Measurements from ENCODE around the gene BTBD8.
A peak's percentile ranks its signal among the peaks of the same experiment; 100 is the strongest.
"Not testable (repeated sequence)": the region's sequence is repeated elsewhere in the genome, so short reads cannot be mapped to it uniquely, and the experiment has no call there.

Gene BTBD8

GRCh38 chr1:92075311-92075710 lies 4.8 kb upstream of the BTBD8 start, which contains the start of gene SETSIP:
TSS of gene SETSIP (minus strand) at chr1:92075411. CDS start at chr1:92075411, 0 bp downstream.
- H3K4me3 ChIP-seq (ENCODE audit: low read depth, low read length): no peak within 1 kb of the TSS
- DNase-seq (ENCODE audit: low read depth): no peak
- in situ Hi-C loops (cut with HindIII; ENCODE audit: low sequenced_read_pairs): no loop called here
- TF ChIP-seq, protein P1, sequence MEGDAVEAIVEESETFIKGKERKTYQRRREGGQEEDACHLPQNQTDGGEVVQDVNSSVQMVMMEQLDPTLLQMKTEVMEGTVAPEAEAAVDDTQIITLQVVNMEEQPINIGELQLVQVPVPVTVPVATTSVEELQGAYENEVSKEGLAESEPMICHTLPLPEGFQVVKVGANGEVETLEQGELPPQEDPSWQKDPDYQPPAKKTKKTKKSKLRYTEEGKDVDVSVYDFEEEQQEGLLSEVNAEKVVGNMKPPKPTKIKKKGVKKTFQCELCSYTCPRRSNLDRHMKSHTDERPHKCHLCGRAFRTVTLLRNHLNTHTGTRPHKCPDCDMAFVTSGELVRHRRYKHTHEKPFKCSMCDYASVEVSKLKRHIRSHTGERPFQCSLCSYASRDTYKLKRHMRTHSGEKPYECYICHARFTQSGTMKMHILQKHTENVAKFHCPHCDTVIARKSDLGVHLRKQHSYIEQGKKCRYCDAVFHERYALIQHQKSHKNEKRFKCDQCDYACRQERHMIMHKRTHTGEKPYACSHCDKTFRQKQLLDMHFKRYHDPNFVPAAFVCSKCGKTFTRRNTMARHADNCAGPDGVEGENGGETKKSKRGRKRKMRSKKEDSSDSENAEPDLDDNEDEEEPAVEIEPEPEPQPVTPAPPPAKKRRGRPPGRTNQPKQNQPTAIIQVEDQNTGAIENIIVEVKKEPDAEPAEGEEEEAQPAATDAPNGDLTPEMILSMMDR (IDR thresholded peaks at IDR 0.05; ENCODE audit: low read depth, low read length, missing control alignments): no peak

GRCh38 chr1:92076363-92076762 lies 3.8 kb upstream of the BTBD8 start:
- in situ Hi-C loops (cut with HindIII; ENCODE audit: low sequenced_read_pairs): no loop called here
- no peak overlapping the region for H3K4me3 ChIP-seq (ENCODE audit: low read depth, low read length)
- TF ChIP-seq, protein P1 (IDR thresholded peaks at IDR 0.05; ENCODE audit: low read depth, low read length, missing control alignments): no peak
- no peak for DNase-seq (ENCODE audit: low read depth)

- DNase-seq (ENCODE audit: low read depth); in situ Hi-C loops (cut with HindIII; ENCODE audit: low sequenced_read_pairs); H3K4me3 ChIP-seq (ENCODE audit: low read depth, low read length): not testable (repeated sequence)
These were observed 2.1 kb upstream of the BTBD8 start for GRCh38 chr1:92078077-92078476.

DNA sequence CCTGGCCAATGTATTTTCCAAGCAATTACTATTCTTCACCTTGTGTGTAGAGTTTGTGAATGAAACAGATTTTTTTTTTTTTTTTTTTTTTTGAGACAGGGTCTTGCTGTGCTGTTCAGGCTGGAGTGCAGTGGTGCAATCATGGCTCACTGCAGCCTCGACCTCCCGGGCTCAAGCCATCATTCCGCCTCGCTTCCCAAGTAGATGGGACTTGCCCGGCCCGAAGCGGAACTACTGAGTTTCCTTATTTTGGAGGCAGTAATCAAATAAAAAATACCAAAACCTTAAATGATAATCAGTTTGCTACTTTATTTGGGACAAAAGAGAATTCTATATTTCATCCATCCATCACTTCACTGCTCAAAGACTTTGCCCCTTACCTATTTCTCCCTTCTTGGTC lies 704 bp upstream of the BTBD8 start:
- in situ Hi-C loops (cut with HindIII; ENCODE audit: low sequenced_read_pairs): no loop called here
- TF ChIP-seq, protein P1 (IDR thresholded peaks at IDR 0.05; ENCODE audit: low read depth, low read length, missing control alignments): no peak
- no peak for DNase-seq (ENCODE audit: low read depth)
- peak overlapping the region; percentile 91 for H3K4me3 ChIP-seq (ENCODE audit: low read depth, low read length)

DNA sequence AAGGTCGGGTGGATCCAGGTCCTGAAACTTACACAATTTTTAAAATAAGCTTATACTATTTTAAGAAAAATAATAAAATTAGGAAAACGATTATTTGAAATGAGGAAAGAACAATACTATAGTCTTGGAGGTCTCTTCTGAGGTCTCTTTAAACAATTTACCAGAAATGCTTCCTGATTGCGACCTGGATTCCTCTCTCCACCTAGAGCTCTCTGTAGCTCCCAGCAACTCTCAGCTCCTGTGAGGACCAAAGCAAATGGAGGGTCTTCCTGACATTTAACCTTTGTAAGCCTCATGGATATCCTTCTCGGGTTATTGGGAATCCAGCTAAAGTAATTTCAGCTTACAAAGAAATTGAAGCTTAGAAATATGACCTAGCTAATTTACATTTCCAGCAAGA lies 886 bp downstream of the BTBD8 start:
- peak overlapping the region; percentile 91 for H3K4me3 ChIP-seq (ENCODE audit: low read depth, low read length)
- in situ Hi-C loops (cut with HindIII; ENCODE audit: low sequenced_read_pairs): no loop called here
- DNase-seq (ENCODE audit: low read depth): no peak
- TF ChIP-seq, protein P1 (IDR thresholded peaks at IDR 0.05; ENCODE audit: low read depth, low read length, missing control alignments): no peak

DNA sequence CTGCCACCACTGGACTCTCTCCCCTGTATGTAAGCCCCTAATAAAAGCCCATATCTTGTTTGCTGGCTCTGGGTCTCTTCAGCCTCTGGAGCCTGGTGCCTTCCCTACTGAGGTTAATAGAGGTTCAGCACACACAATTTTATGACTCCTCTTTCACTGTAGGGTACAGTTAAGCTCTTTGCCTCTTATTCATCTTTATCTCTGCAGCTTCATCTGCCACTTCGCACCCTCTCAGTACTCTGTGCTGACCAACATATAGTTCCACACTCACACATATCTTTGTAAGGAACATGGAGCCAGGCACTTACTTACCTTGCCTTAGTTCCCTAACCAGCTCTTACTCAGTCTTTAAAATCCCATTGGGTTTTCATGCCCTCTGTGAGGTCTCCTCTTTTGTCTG lies 4.5 kb downstream of the BTBD8 start:
- no peak overlapping the region for H3K4me3 ChIP-seq (ENCODE audit: low read depth, low read length)
- TF ChIP-seq, protein P1 (IDR thresholded peaks at IDR 0.05; ENCODE audit: low read depth, low read length, missing control alignments): no peak
- in situ Hi-C loops (cut with HindIII; ENCODE audit: low sequenced_read_pairs): no loop called here
- DNase-seq (ENCODE audit: low read depth): no peak

DNA sequence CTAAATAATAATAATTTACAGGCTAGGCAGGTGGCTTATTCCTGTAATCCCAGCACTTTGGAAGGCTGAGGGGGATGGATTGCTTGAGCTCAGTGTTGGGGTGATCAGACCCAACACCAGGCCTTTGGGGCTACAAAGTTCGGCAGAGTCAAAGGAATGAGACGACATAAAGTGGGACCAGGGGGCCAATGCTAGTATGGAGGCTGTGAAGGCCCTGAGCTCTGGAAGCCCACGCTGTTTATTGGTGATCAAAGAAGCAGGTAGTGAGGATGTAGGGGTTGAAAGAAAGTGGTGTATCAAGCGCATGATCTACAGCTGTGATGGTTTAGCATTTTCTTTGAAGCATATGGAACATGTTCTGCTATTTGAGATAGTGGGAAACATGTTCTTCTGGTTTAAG lies 5.6 kb downstream of the BTBD8 start:
- DNase-seq (ENCODE audit: low read depth): no peak
- in situ Hi-C loops (cut with HindIII; ENCODE audit: low sequenced_read_pairs): no loop called here
- TF ChIP-seq, protein P1 (IDR thresholded peaks at IDR 0.05; ENCODE audit: low read depth, low read length, missing control alignments): no peak
- H3K4me3 ChIP-seq (ENCODE audit: low read depth, low read length): no peak overlapping the region

Data from astrocyte of the cerebellum (primary cell).